Measurements from ENCODE around the gene UPK3BL1.
"Not testable (repeated sequence)": the region's sequence is repeated elsewhere in the genome, so short reads cannot be mapped to it uniquely, and the experiment has no call there.

GRCh38 chr7:102606848-102607247 is 35.7 kb downstream of the UPK3BL1 start:
- not testable (repeated sequence) for TF ChIP-seq FOXJ3 (CRISPR knock-in tag; IDR thresholded peaks at IDR 0.05); MXI1 (IDR thresholded peaks at IDR 0.05; ENCODE audit: low read depth, low read length); RFX5 (IDR thresholded peaks at IDR 0.05; ENCODE audit: low read length); EP300 (IDR thresholded peaks at IDR 0.05; ENCODE audit: borderline replicate concordance in 1 of 2, low read depth in 1 of 2, low read length in 1 of 2)

Measured in SK-N-SH (cell line).